GM12872 (cell line): ENCODE results near the gene HIPK2.

Experiments
- CTCF ChIP-seq: IDR thresholded peaks from 3 replicates; pipeline ENCODE4 v1.5.1; 2011; ENCODE audit warnings: low read depth, mild to moderate bottlenecking, low read length, moderate library complexity; ENCODE audit not compliant: insufficient read depth

Gene HIPK2

GRCh38 chr7:139563856-139564255, 213.9 kb downstream of the HIPK2 start:
- no peak for TF ChIP-seq CTCF

GRCh38 chr7:139562961-139563565, 214.7 kb downstream of the HIPK2 start:
- no peak for TF ChIP-seq CTCF

- TF ChIP-seq CTCF = no peak
Measured at GRCh38 chr7:139562491-139562890, 215.3 kb downstream of the HIPK2 start.

GRCh38 chr7:139560678-139561077, 217.1 kb downstream of the HIPK2 start:
- TF ChIP-seq CTCF = no peak

- TF ChIP-seq CTCF = no peak
Measured at GRCh38 chr7:139560199-139560598, 217.6 kb downstream of the HIPK2 start.

- TF ChIP-seq CTCF = no peak
Measured at GRCh38 chr7:139559364-139560105, 218.3 kb downstream of the HIPK2 start.

GRCh38 chr7:139557857-139558581, 219.8 kb downstream of the HIPK2 start:
- TF ChIP-seq CTCF = no peak
